Esophagus squamous epithelium (tissue), 4 donors: Measurements from ENCODE around the gene ARL17A.
"Not testable (repeated sequence)": the region's sequence is repeated elsewhere in the genome, so short reads cannot be mapped to it uniquely, and the experiment has no call there.

Experiments used
- POLR2A ChIP-seq, 4 donors: fragments of 450-650 bp; IDR thresholded peaks; one replicate each; pipeline ENCODE4 v1.6.1; 2017; ENCODE audit warnings: antibody characterized with exemption in 4 of 4, mild to moderate bottlenecking in 4 of 4, moderate library complexity in 3 of 4
- TF ChIP-seq, protein P1 (sequence below), 6 experiments: fragments of 450-650 bp in 4 of 6; fragments of 200-600 bp in 2 of 6; sonication (generic) in 2 of 6; IDR thresholded peaks; one replicate each; pipeline ENCODE4 v1.5.1; 2016 to 2019; ENCODE audit warnings: antibody characterized with exemption in 6 of 6, mild to moderate bottlenecking in 4 of 6, moderate library complexity in 4 of 6

DNA sequence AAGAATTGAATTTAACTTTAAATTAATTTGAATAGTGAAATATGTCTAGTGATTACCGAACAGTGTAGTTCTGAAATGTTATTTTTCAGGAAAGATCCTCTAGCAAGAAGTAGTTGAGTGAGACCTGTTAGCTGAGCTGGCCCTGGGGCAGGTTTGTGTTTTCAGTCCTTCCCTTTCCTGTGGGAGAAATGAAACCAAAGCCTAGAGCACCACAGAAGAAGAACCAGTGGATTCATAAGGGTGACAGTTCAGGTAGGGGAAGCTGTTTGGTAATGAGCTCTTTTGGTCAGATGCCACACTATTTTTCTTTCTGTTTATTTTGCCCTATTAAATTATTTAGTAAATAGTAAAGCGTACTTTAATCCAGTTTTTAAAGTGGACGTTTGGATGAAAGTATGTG is 37.6 kb upstream of the ARL17A start:
- not testable (repeated sequence) for TF ChIP-seq POLR2A (IDR thresholded peaks at IDR 0.05)
- TF ChIP-seq, protein P1, sequence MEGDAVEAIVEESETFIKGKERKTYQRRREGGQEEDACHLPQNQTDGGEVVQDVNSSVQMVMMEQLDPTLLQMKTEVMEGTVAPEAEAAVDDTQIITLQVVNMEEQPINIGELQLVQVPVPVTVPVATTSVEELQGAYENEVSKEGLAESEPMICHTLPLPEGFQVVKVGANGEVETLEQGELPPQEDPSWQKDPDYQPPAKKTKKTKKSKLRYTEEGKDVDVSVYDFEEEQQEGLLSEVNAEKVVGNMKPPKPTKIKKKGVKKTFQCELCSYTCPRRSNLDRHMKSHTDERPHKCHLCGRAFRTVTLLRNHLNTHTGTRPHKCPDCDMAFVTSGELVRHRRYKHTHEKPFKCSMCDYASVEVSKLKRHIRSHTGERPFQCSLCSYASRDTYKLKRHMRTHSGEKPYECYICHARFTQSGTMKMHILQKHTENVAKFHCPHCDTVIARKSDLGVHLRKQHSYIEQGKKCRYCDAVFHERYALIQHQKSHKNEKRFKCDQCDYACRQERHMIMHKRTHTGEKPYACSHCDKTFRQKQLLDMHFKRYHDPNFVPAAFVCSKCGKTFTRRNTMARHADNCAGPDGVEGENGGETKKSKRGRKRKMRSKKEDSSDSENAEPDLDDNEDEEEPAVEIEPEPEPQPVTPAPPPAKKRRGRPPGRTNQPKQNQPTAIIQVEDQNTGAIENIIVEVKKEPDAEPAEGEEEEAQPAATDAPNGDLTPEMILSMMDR (IDR thresholded peaks at IDR 0.05), result not testable (repeated sequence)
